H1 (cell line): ENCODE results near the gene CRYGS.

Experiments
- JUN ChIP-seq: IDR thresholded peaks from 2 replicates; pipeline ENCODE4 v1.6.1; 2011; ENCODE audit warnings: low read depth, mild to moderate bottlenecking, improper control_type of control experiment, low read length
- POLR2A ChIP-seq, 2 experiments: IDR thresholded peaks; 1 replicate in 1 of 2; 2 replicates in 1 of 2; pipeline ENCODE4 v1.6.1; 2011; ENCODE audit warnings: low read depth in 2 of 2, low read length in 2 of 2, mild to moderate bottlenecking in 2 of 2; ENCODE audit errors: control extremely low read depth in 1 of 2
- SP1 ChIP-seq: IDR thresholded peaks from 2 replicates; pipeline ENCODE4 v1.6.1; 2011; ENCODE audit warnings: low read depth, low read length
- SP2 ChIP-seq: IDR thresholded peaks from 2 replicates; pipeline ENCODE4 v1.6.1; 2012; ENCODE audit warnings: mild to moderate bottlenecking, low read length, inconsistent platforms
- TF ChIP-seq, protein P1 (sequence below), 3 experiments: IDR thresholded peaks; 1 replicate in 2 of 3; 2 replicates in 1 of 3; pipeline versions ENCODE4 v1.5.1 to v1.6.1; 2011; ENCODE audit warnings: low read length in 3 of 3, mild to moderate bottlenecking in 3 of 3, inconsistent platforms in 2 of 3, low read depth in 1 of 3, moderate library complexity in 1 of 3; ENCODE audit not compliant: insufficient read depth in 1 of 3; ENCODE audit errors: control extremely low read depth in 1 of 3

DNA sequence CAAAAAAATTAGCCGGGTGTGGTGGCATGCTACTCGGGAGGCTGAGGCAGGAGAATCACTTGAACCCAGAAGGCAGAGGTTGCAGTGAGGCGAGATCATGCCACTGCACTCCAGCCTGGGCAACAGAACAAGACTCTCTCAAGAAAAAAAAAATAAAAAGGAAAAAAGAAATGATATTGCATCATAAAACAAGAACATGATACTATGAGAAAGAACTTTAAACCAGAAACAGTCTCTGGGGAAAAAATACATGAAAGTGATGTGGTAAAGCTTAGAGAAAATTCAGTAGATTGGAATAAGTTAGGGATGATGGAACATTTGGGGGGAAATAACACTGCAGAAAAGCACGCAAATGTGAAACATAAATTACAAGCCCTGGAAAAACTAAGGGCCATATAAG, 54.7 kb downstream of the CRYGS start:
- TF ChIP-seq, protein P1, sequence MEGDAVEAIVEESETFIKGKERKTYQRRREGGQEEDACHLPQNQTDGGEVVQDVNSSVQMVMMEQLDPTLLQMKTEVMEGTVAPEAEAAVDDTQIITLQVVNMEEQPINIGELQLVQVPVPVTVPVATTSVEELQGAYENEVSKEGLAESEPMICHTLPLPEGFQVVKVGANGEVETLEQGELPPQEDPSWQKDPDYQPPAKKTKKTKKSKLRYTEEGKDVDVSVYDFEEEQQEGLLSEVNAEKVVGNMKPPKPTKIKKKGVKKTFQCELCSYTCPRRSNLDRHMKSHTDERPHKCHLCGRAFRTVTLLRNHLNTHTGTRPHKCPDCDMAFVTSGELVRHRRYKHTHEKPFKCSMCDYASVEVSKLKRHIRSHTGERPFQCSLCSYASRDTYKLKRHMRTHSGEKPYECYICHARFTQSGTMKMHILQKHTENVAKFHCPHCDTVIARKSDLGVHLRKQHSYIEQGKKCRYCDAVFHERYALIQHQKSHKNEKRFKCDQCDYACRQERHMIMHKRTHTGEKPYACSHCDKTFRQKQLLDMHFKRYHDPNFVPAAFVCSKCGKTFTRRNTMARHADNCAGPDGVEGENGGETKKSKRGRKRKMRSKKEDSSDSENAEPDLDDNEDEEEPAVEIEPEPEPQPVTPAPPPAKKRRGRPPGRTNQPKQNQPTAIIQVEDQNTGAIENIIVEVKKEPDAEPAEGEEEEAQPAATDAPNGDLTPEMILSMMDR (IDR thresholded peaks at IDR 0.05; ENCODE audit: control extremely low read depth in 1 of 3, insufficient read depth in 1 of 3, low read depth in 1 of 3, low read length in 3 of 3), result no peak
- no peak for TF ChIP-seq JUN
- no peak for TF ChIP-seq SP2
- no peak for TF ChIP-seq POLR2A (IDR thresholded peaks at IDR 0.05; ENCODE audit: control extremely low read depth in 1 of 2, low read depth in 2 of 2, low read length in 2 of 2)
- TF ChIP-seq SP1, result no peak
